Mesenchymal stem cell (in vitro differentiated cells and primary cell): ENCODE measurements around the gene CSNK2A1.
A peak's percentile ranks its signal among the peaks of the same experiment; 100 is the strongest.

Experiments
- DNase-seq: peaks from one replicate; pipeline ENCODE4 v3.0.0-alpha.2; 2013
- H2AFZ ChIP-seq: one replicate; pipeline ENCODE4 v1.6.1; 2013; ENCODE audit warnings: low read depth, mild to moderate bottlenecking, control low read depth, inconsistent platforms, low read length, moderate library complexity
- H2AK5ac ChIP-seq: 2 replicates; pipeline ENCODE4 v1.6.1; 2013; ENCODE audit warnings: low read length, moderate library complexity, mild to moderate bottlenecking, inconsistent platforms; ENCODE audit not compliant: severe bottlenecking
- H2BK120ac ChIP-seq: one replicate; pipeline ENCODE4 v1.6.1; 2013; ENCODE audit warnings: low read depth, mild to moderate bottlenecking, inconsistent platforms, low read length, moderate library complexity
- H2BK12ac ChIP-seq, 2 experiments: one replicate each; pipeline ENCODE4 v1.6.1; 2013; ENCODE audit warnings: inconsistent platforms in 2 of 2, low read length in 2 of 2, mild to moderate bottlenecking in 2 of 2, moderate library complexity in 2 of 2, control low read depth in 1 of 2
- H2BK15ac ChIP-seq: one replicate; pipeline ENCODE4 v1.6.1; 2013; ENCODE audit warnings: mild to moderate bottlenecking, low read depth, inconsistent platforms; ENCODE audit not compliant: poor library complexity, severe bottlenecking
- H2BK5ac ChIP-seq: 2 replicates; pipeline ENCODE4 v1.6.1; 2013; ENCODE audit warnings: low read depth, mild to moderate bottlenecking, low read length, control low read depth, inconsistent platforms; ENCODE audit not compliant: poor library complexity, severe bottlenecking
- H3K14ac ChIP-seq, 2 experiments: one replicate each; pipeline ENCODE4 v1.6.1; 2013; ENCODE audit warnings: inconsistent platforms in 2 of 2, low read length in 2 of 2, control low read depth in 1 of 2, mild to moderate bottlenecking in 1 of 2, moderate library complexity in 1 of 2
- H3K18ac ChIP-seq, 2 experiments: one replicate each; pipeline ENCODE4 v1.6.1; 2013; ENCODE audit warnings: inconsistent platforms in 2 of 2, low read length in 2 of 2, control low read depth in 1 of 2, low read depth in 1 of 2, mild to moderate bottlenecking in 1 of 2
- H3K23ac ChIP-seq, 2 experiments: one replicate each; pipeline ENCODE4 v1.6.1; 2013; ENCODE audit warnings: inconsistent platforms in 2 of 2, low read length in 2 of 2, mild to moderate bottlenecking in 2 of 2, moderate library complexity in 2 of 2, control low read depth in 1 of 2
- H3K27ac ChIP-seq: 2 replicates; pipeline ENCODE4 v1.5.1; 2013; ENCODE audit warnings: mild to moderate bottlenecking, moderate library complexity, low read length, control low read depth, inconsistent platforms; ENCODE audit not compliant: poor library complexity, severe bottlenecking
- H3K27me3 ChIP-seq, 2 experiments: 2 replicates each; pipeline versions ENCODE4 v1.6.1 to v1.7.0; 2013; ENCODE audit warnings: low read length in 2 of 2, mild to moderate bottlenecking in 2 of 2, moderate library complexity in 2 of 2, control low read depth in 1 of 2, inconsistent platforms in 1 of 2; ENCODE audit not compliant: control insufficient read depth in 1 of 2, insufficient read depth in 1 of 2
- H3K36me3 ChIP-seq, 2 experiments: 2 replicates each; pipeline versions ENCODE4 v1.6.1 to v1.7.0; 2013; ENCODE audit warnings: low read length in 2 of 2, control low read depth in 1 of 2, inconsistent platforms in 1 of 2, low read depth in 1 of 2, mild to moderate bottlenecking in 1 of 2; ENCODE audit not compliant: insufficient read depth in 2 of 2, control insufficient read depth in 1 of 2
- H3K4ac ChIP-seq, 2 experiments: one replicate each; pipeline ENCODE4 v1.6.1; 2013; ENCODE audit warnings: inconsistent platforms in 2 of 2, low read length in 2 of 2, mild to moderate bottlenecking in 2 of 2, moderate library complexity in 2 of 2, control low read depth in 1 of 2, low read depth in 1 of 2
- H3K4me1 ChIP-seq: 2 replicates; pipeline ENCODE4 v1.6.1; 2013; ENCODE audit warnings: low read depth, low read length, control low read depth; ENCODE audit not compliant: control insufficient read depth, insufficient read depth
- H3K4me2 ChIP-seq: 2 replicates; pipeline ENCODE4 v1.6.1; 2013; ENCODE audit warnings: low read length, mild to moderate bottlenecking, inconsistent platforms; ENCODE audit not compliant: poor library complexity, severe bottlenecking
- H3K4me3 ChIP-seq, 2 experiments: 2 replicates each; pipeline versions ENCODE4 v1.5.1 to v1.7.0; 2013; ENCODE audit warnings: low read length in 2 of 2, mild to moderate bottlenecking in 2 of 2, control low read depth in 1 of 2, low read depth in 1 of 2; ENCODE audit not compliant: insufficient read depth in 1 of 2
- H3K79me1 ChIP-seq: replicated peaks from 2 replicates; pipeline ENCODE4 v1.6.1; 2013; ENCODE audit warnings: mild to moderate bottlenecking, control low read depth, low read length, inconsistent platforms; ENCODE audit not compliant: poor library complexity, severe bottlenecking
- H3K9ac ChIP-seq: 2 replicates; pipeline ENCODE4 v1.7.0; 2013; ENCODE audit warnings: mild to moderate bottlenecking, low read length, moderate library complexity
- H3K9me3 ChIP-seq: 2 replicates; pipeline ENCODE4 v1.7.0; 2013; ENCODE audit warnings: mild to moderate bottlenecking, low read length; ENCODE audit not compliant: control insufficient read depth
- H4K8ac ChIP-seq: one replicate; pipeline ENCODE4 v1.6.1; 2013; ENCODE audit warnings: inconsistent platforms, mild to moderate bottlenecking, low read length, moderate library complexity
- H4K91ac ChIP-seq: one replicate; pipeline ENCODE4 v1.6.1; 2013; ENCODE audit warnings: mild to moderate bottlenecking, low read length, inconsistent platforms
- WGBS: methylation state at CpG from one replicate; pipeline ENCODE4 v1.1.7; 2013; ENCODE audit warnings: mixed read lengths; 5-methylcytosine and 5-hydroxymethylcytosine counted together

CSNK2A1 gene

DNA sequence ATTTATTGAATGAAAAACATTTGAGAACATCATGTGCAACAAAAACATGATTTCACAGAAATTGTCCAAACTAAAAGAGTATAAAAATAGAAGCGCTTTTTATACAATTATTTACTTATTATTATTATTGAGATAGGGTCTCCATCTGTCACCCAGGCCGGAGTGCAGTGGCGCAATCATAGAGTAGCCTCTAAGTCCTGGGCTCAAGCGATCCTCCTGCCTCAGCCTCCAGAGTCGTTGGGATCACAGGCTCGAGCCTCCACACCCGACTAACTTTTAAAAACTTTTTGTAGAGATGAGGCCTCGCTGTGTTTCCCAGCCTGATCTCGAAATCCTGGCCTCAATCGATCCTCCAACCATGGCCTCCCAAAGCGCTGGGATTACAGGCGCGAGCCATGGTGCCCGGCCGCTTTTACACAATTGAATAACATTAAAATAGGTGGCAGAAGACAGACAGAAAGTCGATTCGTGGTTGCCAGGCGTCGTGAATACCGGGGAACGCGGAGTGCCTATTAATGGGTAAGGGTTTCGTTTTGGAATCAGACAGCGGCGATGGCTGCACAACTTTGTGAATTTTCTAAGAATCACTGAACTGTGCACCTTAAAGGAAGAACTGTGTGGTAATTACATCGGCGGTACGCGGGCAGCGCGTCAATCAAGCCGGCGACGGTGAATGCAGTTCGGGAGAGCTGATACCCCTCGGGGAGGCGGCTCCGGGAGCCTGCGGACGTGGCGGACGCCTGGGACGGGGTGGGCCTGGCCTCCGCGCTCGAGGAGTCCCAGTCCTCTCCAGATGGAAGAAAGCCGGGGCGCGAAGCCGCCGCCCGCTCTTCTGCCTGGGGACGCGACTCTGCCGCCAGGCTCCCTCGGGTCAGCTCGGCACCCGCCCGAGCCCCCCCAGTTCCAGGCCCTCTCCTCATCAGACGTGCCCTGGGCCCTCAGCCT, 82.1 kb downstream of the CSNK2A1 start:
- Histone ChIP-seq H3K23ac (peak overlapping the region; percentile 65 to 89), H4K91ac (peak overlapping the region; percentile 11), H2BK12ac (no peak overlapping the region), H2AFZ (peak overlapping the region; percentile 18), H3K4me3 (peak overlapping the region; percentile 85 to 98), H3K18ac (peak overlapping the region; percentile 63 to 90), H3K27me3 (no peaks in the 10 kb centered on the region), H3K79me1 (peaks cover 2% of the 10 kb centered on the region), H3K4me2 (peak overlapping the region; percentile 77), H2AK5ac (no peak overlapping the region), H2BK120ac (peak overlapping the region; percentile 96), H3K4ac (peak overlapping the region in 1 of 2 experiments; percentile 94), H3K36me3 (peaks cover 0 to 3% of the 10 kb centered on the region in 2 experiments), H3K4me1 (peaks cover 7% of the 10 kb centered on the region), H2BK15ac (peak overlapping the region; percentile 63), H2BK5ac (no peak overlapping the region), H4K8ac (peak overlapping the region; percentile 7), H3K27ac (peak overlapping the region; percentile 78), H3K14ac (peak overlapping the region; percentile 40 to 91), H3K9me3 (no peaks in the 10 kb centered on the region), H3K9ac (peak overlapping the region; percentile 99)
- WGBS: 18% methylated on average over 56 of the region's 60 CpGs
- DNase-seq: peak; percentile 73

DNA sequence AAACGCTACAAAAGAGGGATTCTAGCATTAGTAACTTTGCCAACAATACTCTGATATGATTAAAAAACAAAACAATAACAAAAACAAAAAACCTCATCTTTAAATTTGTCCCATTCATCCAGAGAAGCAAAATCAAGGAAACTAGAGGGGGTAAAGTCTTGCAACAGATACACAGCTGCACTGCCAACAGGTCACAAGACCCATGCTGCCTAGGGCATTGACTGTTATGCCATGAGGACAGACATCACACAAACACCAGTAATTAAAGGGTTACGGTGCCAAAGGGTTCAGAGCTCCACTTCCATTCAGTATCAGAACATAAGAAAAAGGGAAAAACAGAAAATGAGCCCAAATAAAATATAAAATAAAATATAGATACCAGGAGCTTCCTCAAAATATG, 82.9 kb downstream of the CSNK2A1 start:
- Histone ChIP-seq H3K27me3 (no peaks in the 10 kb centered on the region), H3K18ac (no peak overlapping the region), H2BK15ac (no peak overlapping the region), H3K14ac (no peak overlapping the region), H3K4me2 (peak overlapping the region; percentile 41), H2BK120ac (no peak overlapping the region), H3K9me3 (no peaks in the 10 kb centered on the region), H3K9ac (peak overlapping the region; percentile 99), H2BK5ac (no peak overlapping the region), H2AK5ac (no peak overlapping the region), H3K27ac (no peak overlapping the region), H2BK12ac (no peak overlapping the region), H3K4ac (no peak overlapping the region), H4K8ac (no peak overlapping the region), H4K91ac (no peak overlapping the region), H3K36me3 (peaks cover 0 to 3% of the 10 kb centered on the region in 2 experiments), H2AFZ (no peak overlapping the region), H3K23ac (peak overlapping the region in 1 of 2 experiments; percentile 83), H3K79me1 (peaks cover 6% of the 10 kb centered on the region), H3K4me1 (peaks cover 9% of the 10 kb centered on the region), H3K4me3 (peak overlapping the region in 1 of 2 experiments; percentile 98)
- 90% methylated on average over 1 of the region's 2 CpGs for WGBS
- peak; percentile 28 for DNase-seq

DNA sequence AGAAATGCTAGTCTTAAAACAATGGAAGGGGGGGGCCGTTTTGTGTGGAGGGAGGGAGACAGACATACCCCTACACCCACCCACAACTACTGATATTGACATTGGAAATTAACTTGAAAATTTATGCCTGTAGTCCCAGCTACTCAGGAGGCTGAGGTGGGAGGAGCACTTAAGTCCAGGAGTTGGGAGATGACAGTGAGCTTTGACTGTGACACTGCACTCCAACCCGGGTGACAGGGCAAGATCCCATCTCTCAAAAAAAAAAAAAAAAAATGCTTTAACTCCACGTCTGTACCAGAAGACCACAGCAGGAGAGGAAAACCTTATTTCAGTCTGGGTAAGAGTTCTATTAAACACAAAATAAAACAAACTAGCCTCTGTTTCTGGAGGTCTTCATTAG, 83.4 kb downstream of the CSNK2A1 start:
- no peak overlapping the region for H3K4ac ChIP-seq
- DNase-seq: no peak
- no peak overlapping the region for H2BK120ac ChIP-seq
- no peak overlapping the region for H2BK15ac ChIP-seq
- H3K36me3 ChIP-seq: peaks cover 0 to 3% of the 10 kb centered on the region in 2 experiments
- no peaks in the 10 kb centered on the region for H3K9me3 ChIP-seq
- H2BK12ac ChIP-seq: no peak overlapping the region
- no peak overlapping the region for H2BK5ac ChIP-seq
- H2AK5ac ChIP-seq: no peak overlapping the region
- peaks cover 6% of the 10 kb centered on the region for H3K79me1 ChIP-seq
- no peaks in the 10 kb centered on the region for H3K27me3 ChIP-seq
- peak overlapping the region in 1 of 2 experiments; percentile 98 for H3K4me3 ChIP-seq
- no peak overlapping the region for H3K4me2 ChIP-seq
- WGBS: no CpG with 5 or more reads among the region's 3 CpGs
- H3K18ac ChIP-seq: no peak overlapping the region
- H4K91ac ChIP-seq: no peak overlapping the region
- H3K9ac ChIP-seq: peak overlapping the region; percentile 99
- no peak overlapping the region for H3K27ac ChIP-seq
- no peak overlapping the region for H3K14ac ChIP-seq
- no peak overlapping the region for H4K8ac ChIP-seq
- H2AFZ ChIP-seq: no peak overlapping the region
- H3K23ac ChIP-seq: no peak overlapping the region
- H3K4me1 ChIP-seq: peaks cover 9% of the 10 kb centered on the region

DNA sequence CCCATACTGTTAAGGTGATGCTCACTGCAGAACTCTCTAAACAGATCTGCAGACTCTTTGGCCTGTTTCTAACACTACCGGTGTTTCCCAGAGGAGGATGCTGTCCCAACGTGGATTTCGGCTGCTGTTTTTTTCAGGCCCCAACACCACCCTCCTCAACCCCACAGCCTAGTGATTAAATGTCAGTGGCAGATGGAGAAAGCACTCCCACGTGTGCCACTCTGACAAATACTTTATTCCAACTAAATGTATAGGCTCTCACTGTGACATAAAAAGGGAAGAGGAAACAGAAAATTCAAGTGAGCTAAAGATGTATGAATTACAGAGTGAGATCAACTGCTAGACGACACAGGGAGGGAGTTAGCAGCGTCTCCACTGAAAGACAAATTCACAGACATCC, 84.8 kb downstream of the CSNK2A1 start:
- WGBS: 92% methylated on average over 3 of the region's 6 CpGs
- no peak overlapping the region for H2BK15ac ChIP-seq
- H3K18ac ChIP-seq: no peak overlapping the region
- no peak overlapping the region for H4K91ac ChIP-seq
- H4K8ac ChIP-seq: no peak overlapping the region
- no peak overlapping the region for H2BK5ac ChIP-seq
- no peak overlapping the region for H3K4ac ChIP-seq
- no peaks in the 10 kb centered on the region for H3K27me3 ChIP-seq
- no peak for DNase-seq
- H3K4me2 ChIP-seq: no peak overlapping the region
- H2BK12ac ChIP-seq: no peak overlapping the region
- peak overlapping the region; percentile 16 for H3K9ac ChIP-seq
- H2BK120ac ChIP-seq: no peak overlapping the region
- H3K9me3 ChIP-seq: no peaks in the 10 kb centered on the region
- no peak overlapping the region for H3K14ac ChIP-seq
- H3K4me3 ChIP-seq: no peak overlapping the region
- no peak overlapping the region for H3K23ac ChIP-seq
- H3K4me1 ChIP-seq: peaks cover 9% of the 10 kb centered on the region
- peaks cover 9% of the 10 kb centered on the region for H3K79me1 ChIP-seq
- no peak overlapping the region for H3K27ac ChIP-seq
- H2AK5ac ChIP-seq: no peak overlapping the region
- no peak overlapping the region for H2AFZ ChIP-seq
- H3K36me3 ChIP-seq: peaks cover 0 to 3% of the 10 kb centered on the region in 2 experiments
